LNCaP clone FGC (cell line): Measurements from ENCODE around the gene GID8.

Experiments used
- DNase-seq: peaks from one replicate; pipeline ENCODE4 v3.0.0-alpha.2; 2011; ENCODE audit warnings: low read depth
- H3K4me3 ChIP-seq: 2 replicates; pipeline ENCODE4 v1.5.1; 2011; ENCODE audit warnings: mild to moderate bottlenecking, low read depth, low read length, control low read depth
- CTCF ChIP-seq: IDR thresholded peaks from 2 replicates; pipeline ENCODE4 v1.5.1; 2012; ENCODE audit warnings: mild to moderate bottlenecking; ENCODE audit not compliant: control insufficient read depth, insufficient read depth; ENCODE audit errors: extremely low read depth

Gene GID8

GRCh38 chr20:62967628-62968351 is 29.8 kb downstream of the GID8 start:
- no peak for DNase-seq
- H3K4me3 ChIP-seq = no peak overlapping the region
- TF ChIP-seq CTCF = no peak

DNA sequence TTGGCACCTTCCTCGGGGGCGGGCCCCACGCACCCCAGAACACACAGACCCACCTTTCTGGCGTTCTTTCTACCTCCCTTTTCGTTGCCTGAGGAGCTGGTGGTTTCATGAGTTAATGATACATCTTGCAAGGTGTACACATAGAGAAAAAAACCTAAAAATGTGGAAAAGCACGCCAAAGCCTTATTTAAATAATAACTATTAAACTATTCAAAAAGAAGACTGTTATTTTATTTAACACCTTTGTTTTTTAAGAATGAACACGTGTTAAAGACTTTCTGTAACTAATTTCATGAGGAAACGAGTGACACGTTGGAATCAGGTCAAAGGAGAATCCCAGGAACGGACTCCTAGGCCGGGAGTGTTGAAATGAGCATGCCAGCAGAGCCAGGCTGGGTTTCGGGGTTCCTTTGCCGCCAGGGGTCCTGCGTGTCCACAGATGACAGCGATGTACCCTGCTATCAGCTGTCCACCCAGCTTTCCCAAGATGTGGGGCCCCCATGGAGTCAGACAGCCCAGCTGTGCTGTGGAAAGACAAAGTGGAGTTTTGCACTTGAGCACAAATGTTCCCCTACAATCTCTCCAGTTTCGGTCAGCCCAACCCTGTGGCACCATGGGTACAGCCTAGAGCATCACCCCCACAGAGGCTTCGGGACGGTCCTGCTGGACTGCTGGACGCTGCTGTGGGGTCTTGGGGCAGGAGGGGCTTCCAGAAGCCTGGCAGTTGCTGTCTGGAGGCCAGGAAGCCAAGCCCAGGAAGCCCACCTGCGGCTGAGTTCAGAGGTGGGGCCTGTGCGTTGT is 30.6 kb downstream of the GID8 start:
- TF ChIP-seq CTCF = no peak
- no peak for DNase-seq
- no peak overlapping the region for H3K4me3 ChIP-seq

- TF ChIP-seq CTCF = no peak
- DNase-seq = no peak
- H3K4me3 ChIP-seq = no peak overlapping the region
Observed at GRCh38 chr20:62969179-62969760, 31.3 kb downstream of the GID8 start.

DNA sequence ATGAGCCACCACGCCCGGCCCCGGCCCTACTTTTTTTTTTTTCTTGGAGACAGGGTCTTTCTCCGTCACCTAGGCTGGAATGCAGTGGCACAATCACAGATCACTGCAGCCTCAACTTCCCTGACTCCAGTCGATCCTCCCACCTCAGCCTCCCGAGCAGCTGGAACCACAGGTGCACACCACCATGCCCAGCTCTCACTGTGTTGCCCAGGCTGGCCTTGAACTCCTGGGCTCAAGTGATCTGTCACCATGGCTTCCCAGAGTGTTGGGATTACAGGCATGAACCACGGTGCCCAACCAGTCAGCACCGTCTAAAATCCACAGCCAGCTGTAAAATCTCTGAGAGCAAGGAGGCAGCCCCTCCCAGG is 32.0 kb downstream of the GID8 start:
- TF ChIP-seq CTCF = no peak
- no peak overlapping the region for H3K4me3 ChIP-seq
- DNase-seq = no peak

GRCh38 chr20:62970307-62971210 is 32.6 kb downstream of the GID8 start:
- DNase-seq = no peak
- no peak overlapping the region for H3K4me3 ChIP-seq
- TF ChIP-seq CTCF = no peak

- H3K4me3 ChIP-seq = no peak overlapping the region
- DNase-seq = no peak
- no peak for TF ChIP-seq CTCF
Observed at GRCh38 chr20:62971211-62971949, 33.4 kb downstream of the GID8 start.
